H1 (cell line): ENCODE measurements around the gene PALM2AKAP2. TPM values are rescaled to one million over a fixed set of nuclear protein-coding genes. Genes with fewer than 3 reads are reported as not detected.

Experiments used
- CTCF ChIA-PET: fragments of 300-600 bp; sonication (Branson Sonifier 250); formaldehyde crosslinking; loops from one replicate; lab custom pipeline; 2021; ENCODE audit not compliant: partially characterized antibody; lab: Charles Lee
- POLR2A ChIA-PET: fragments of 300-600 bp; sonication (Branson Sonifier 250); formaldehyde crosslinking; loops from one replicate; lab custom pipeline; 2021; ENCODE audit warnings: inconsistent platforms; ENCODE audit not compliant: partially characterized antibody; lab: Charles Lee
- DNase-seq, 2 experiments: peaks; one replicate each; pipeline versions ENCODE4 v3.0.0 to v3.0.0-alpha.2; 2010 to 2022; ENCODE audit warnings: low spot score in 2 of 2, low read depth in 1 of 2, mixed read lengths in 1 of 2
- FAIRE-seq: peaks from 2 replicates; lab custom pipeline; 2011; peaks lifted over from hg19 to GRCh38; lab: Jason Lieb, UNC
- H2AFZ ChIP-seq: 2 replicates; pipeline ENCODE4 v1.8.1; 2012; ENCODE audit warnings: low read length, inconsistent platforms
- H2AK5ac ChIP-seq: 2 replicates; pipeline ENCODE4 v1.6.1; 2013; ENCODE audit warnings: low read depth, low read length
- H2BK120ac ChIP-seq: replicated peaks from 2 replicates; pipeline ENCODE3; 2013; ENCODE audit warnings: low read depth, low read length, inconsistent platforms
- H2BK12ac ChIP-seq: 2 replicates; pipeline ENCODE4 v1.6.1; 2013; ENCODE audit warnings: low read depth, low read length
- H2BK15ac ChIP-seq: 2 replicates; pipeline ENCODE4 v1.6.1; 2013; ENCODE audit warnings: low read length
- H2BK20ac ChIP-seq: 2 replicates; pipeline ENCODE4 v1.6.1; 2013; ENCODE audit warnings: low read length
- H2BK5ac ChIP-seq: 2 replicates; pipeline ENCODE4 v1.6.1; 2013; ENCODE audit warnings: low read depth, low read length
- H3K14ac ChIP-seq: 2 replicates; pipeline ENCODE4 v1.6.1; 2013; ENCODE audit warnings: inconsistent platforms; ENCODE audit not compliant: insufficient read length
- H3K18ac ChIP-seq: 2 replicates; pipeline ENCODE4 v1.6.1; 2013; ENCODE audit warnings: low read length; ENCODE audit errors: extremely low read depth
- H3K23ac ChIP-seq: 2 replicates; pipeline ENCODE4 v1.6.1; 2013; ENCODE audit warnings: inconsistent platforms; ENCODE audit not compliant: insufficient read length
- H3K23me2 ChIP-seq: 2 replicates; pipeline ENCODE4 v1.6.1; 2013; ENCODE audit warnings: low read depth, low read length
- H3K27ac ChIP-seq: 2 replicates; pipeline ENCODE4 v1.6.1; 2011; ENCODE audit warnings: low read depth, low read length, inconsistent platforms
- H3K27me3 ChIP-seq, 4 experiments: replicated peaks in 1 of 4; 1 replicate in 1 of 4; 2 replicates in 3 of 4; pipeline versions ENCODE4 v1.6.1 to v1.8.1; 2011 to 2013; ENCODE audit warnings: low read length in 3 of 4, mild to moderate bottlenecking in 3 of 4, inconsistent platforms in 2 of 4, mixed read lengths in 2 of 4, moderate library complexity in 1 of 4; ENCODE audit not compliant: control insufficient read depth in 3 of 4, insufficient read depth in 3 of 4; ENCODE audit errors: extremely low read depth in 1 of 4
- H3K36me3 ChIP-seq, 4 experiments: 2 replicates each; pipeline versions ENCODE4 v1.6.1 to v1.8.1; 2011 to 2013; ENCODE audit warnings: mild to moderate bottlenecking in 4 of 4, low read length in 3 of 4, moderate library complexity in 2 of 4, control low read depth in 1 of 4, inconsistent platforms in 1 of 4; ENCODE audit not compliant: insufficient read depth in 4 of 4, control insufficient read depth in 2 of 4
- H3K4ac ChIP-seq: replicated peaks from 2 replicates; pipeline ENCODE3; 2013; ENCODE audit warnings: low read length, low read depth, mixed read lengths, inconsistent platforms; ENCODE audit not compliant: insufficient read length
- H3K4me1 ChIP-seq, 4 experiments: replicated peaks in 1 of 4; 1 replicate in 1 of 4; 2 replicates in 3 of 4; pipeline versions ENCODE4 v1.6.1 to v1.8.1; 2011 to 2013; ENCODE audit warnings: low read length in 3 of 4, inconsistent platforms in 2 of 4, mixed read lengths in 1 of 4; ENCODE audit not compliant: insufficient read depth in 4 of 4, control insufficient read depth in 3 of 4
- H3K4me2 ChIP-seq, 2 experiments: 2 replicates each; pipeline versions ENCODE4 v1.6.1 to v1.8.1; 2011 to 2013; ENCODE audit warnings: low read depth in 2 of 2, low read length in 2 of 2, control low read depth in 1 of 2, inconsistent platforms in 1 of 2, mild to moderate bottlenecking in 1 of 2; ENCODE audit not compliant: insufficient read depth in 1 of 2
- H3K4me3 ChIP-seq, 4 experiments: fragments of 200-600, 300-600 bp in 1 of 4; sonication (generic), shearing (Covaris generic), sonication (Bioruptor Twin) in 1 of 4; 2 replicates each; pipeline versions ENCODE4 v1.5.1 to v1.8.1; 2011 to 2016; ENCODE audit warnings: low read length in 4 of 4, low read depth in 3 of 4, control low read depth in 2 of 4, inconsistent platforms in 2 of 4, mild to moderate bottlenecking in 2 of 4, mixed read lengths in 1 of 4, moderate library complexity in 1 of 4; ENCODE audit not compliant: insufficient read depth in 2 of 4; ENCODE audit errors: extremely low read depth in 1 of 4
- H3K56ac ChIP-seq: replicated peaks from 2 replicates; pipeline ENCODE3; 2013; ENCODE audit warnings: low read depth, mild to moderate bottlenecking, mixed read lengths, low read length, inconsistent platforms; ENCODE audit not compliant: insufficient read length
- H3K79me1 ChIP-seq: 2 replicates; pipeline ENCODE4 v1.6.1; 2013; ENCODE audit warnings: low read depth, low read length, control low read depth
- H3K79me2 ChIP-seq, 2 experiments: 2 replicates each; pipeline versions ENCODE4 v1.6.1 to v1.8.1; 2012 to 2013; ENCODE audit warnings: low read length in 2 of 2, mild to moderate bottlenecking in 2 of 2, inconsistent platforms in 1 of 2; ENCODE audit not compliant: insufficient read depth in 2 of 2, control insufficient read depth in 1 of 2
- H3K9ac ChIP-seq, 4 experiments: replicated peaks in 1 of 4; 1 replicate in 1 of 4; 2 replicates in 3 of 4; pipeline versions ENCODE4 v1.6.1 to v1.8.1; 2011 to 2013; ENCODE audit warnings: low read depth in 3 of 4, low read length in 3 of 4, control low read depth in 2 of 4, mild to moderate bottlenecking in 2 of 4, moderate library complexity in 2 of 4, inconsistent platforms in 1 of 4; ENCODE audit errors: extremely low read depth in 1 of 4
- H3K9me3 ChIP-seq, 2 experiments: 2 replicates each; pipeline versions ENCODE4 v1.6.1 to v1.8.1; 2012 to 2013; ENCODE audit warnings: mild to moderate bottlenecking in 2 of 2, moderate library complexity in 2 of 2, control low read depth in 1 of 2, inconsistent platforms in 1 of 2, low read depth in 1 of 2, low read length in 1 of 2, mixed read lengths in 1 of 2; ENCODE audit not compliant: insufficient read depth in 2 of 2
- H4K20me1 ChIP-seq, 2 experiments: replicated peaks in 1 of 2; 2 replicates each; pipeline versions ENCODE3 to v1.8.1; 2011 to 2013; ENCODE audit warnings: inconsistent platforms in 2 of 2, low read length in 2 of 2, mild to moderate bottlenecking in 1 of 2; ENCODE audit not compliant: insufficient read depth in 2 of 2, control insufficient read depth in 1 of 2
- H4K5ac ChIP-seq: 2 replicates; pipeline ENCODE4 v1.6.1; 2013; ENCODE audit warnings: low read length, low read depth, mixed read lengths, inconsistent platforms; ENCODE audit not compliant: insufficient read length
- H4K8ac ChIP-seq: 2 replicates; pipeline ENCODE4 v1.8.0; 2013; ENCODE audit warnings: mild to moderate bottlenecking, moderate library complexity, low read length, inconsistent platforms; ENCODE audit not compliant: insufficient read depth; ENCODE audit errors: extremely low read depth
- H4K91ac ChIP-seq: replicated peaks from 2 replicates; pipeline ENCODE3; 2013; ENCODE audit warnings: low read length, mixed read lengths, inconsistent platforms; ENCODE audit not compliant: insufficient read length
- SAP30 ChIP-seq: fragments of 300-600 bp; sonication (generic); IDR thresholded peaks from 2 replicates; pipeline ENCODE4 v1.7.1; 2012; ENCODE audit warnings: low read length, moderate library complexity, mild to moderate bottlenecking, inconsistent platforms; ENCODE audit not compliant: insufficient read depth, insufficient replicate concordance
- WGBS, 2 experiments: shearing (Covaris generic) in 1 of 2; methylation state at CpG; one replicate each; pipeline versions ENCODE4 v1.1.6 to v1.1.7; 2013 to 2015; ENCODE audit warnings: low lambda C conversion rate in 2 of 2, mixed read lengths in 2 of 2, inconsistent platforms in 1 of 2, low coverage in 1 of 2, missing lambda C conversion rate in 1 of 2; ENCODE audit not compliant: insufficient replicate concordance in 2 of 2, insufficient coverage in 1 of 2, insufficient read length in 1 of 2; ENCODE audit errors: extremely low coverage in 1 of 2, missing lambda C conversion rate in 1 of 2; 5-methylcytosine and 5-hydroxymethylcytosine counted together
- polyA plus RNA-seq, 7 experiments: library from polyadenylated mRNA; depleted of rRNA in 3 of 7; stranded (reverse) in 5 of 7; unstranded in 2 of 7; fragments of >200 nt in 5 of 7; fragments of 200-250 nt in 2 of 7; gene quantifications; 1 replicate in 5 of 7; 2 replicates in 1 of 7; 4 replicates in 1 of 7; pipeline versions ENCODE4 v1.2.1 to v1.2.3, GENCODE V29; 2011 to 2013; ENCODE audit warnings: missing spikeins in 2 of 7, mixed read lengths in 2 of 7
- total RNA-seq: library from RNA; stranded (reverse); fragmentation: NEBNext Ultra II Directional; extraction: Animal tissue kit (Norgen Biotek cat#: 25700); gene quantifications from 2 replicates; pipeline ENCODE4 v1.2.1, GENCODE V29; 2021

The PALM2AKAP2 gene
- total and polyA plus RNA-seq, 2 of the 8 experiments (the other 6 are each of a cell fraction or from before 2014, with no cell fraction given): 0.38 to 20.5 TPM

DNA sequence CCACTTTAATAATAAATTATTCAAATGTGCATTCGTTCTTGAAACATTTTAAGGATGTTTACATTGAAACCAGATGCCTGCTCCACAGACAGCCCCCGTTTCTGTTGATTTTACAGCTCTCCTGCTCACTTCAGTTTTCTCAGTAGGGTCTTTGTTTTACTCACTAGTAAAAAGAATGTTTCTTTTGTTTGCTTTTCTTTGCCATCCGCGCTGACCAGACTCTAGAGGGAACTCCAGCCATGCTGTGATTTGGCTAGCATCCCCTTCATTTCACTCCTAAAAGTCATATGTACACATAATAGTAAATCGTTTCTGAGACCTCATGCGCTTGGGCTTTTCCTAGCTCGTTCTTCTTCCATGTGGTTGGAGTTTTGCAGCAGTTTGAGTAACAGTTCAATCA lies 28.7 kb upstream of the PALM2AKAP2 start:
- no peak overlapping the region for H3K14ac ChIP-seq
- no peak for FAIRE-seq
- TF ChIP-seq SAP30: no peak

More for the DNA sequence above, 28.7 kb upstream of the PALM2AKAP2 start:
- H3K56ac ChIP-seq: no peak overlapping the region
- peak overlapping the region; percentile 42; the same call in 1 of the 2 replicates for H2AFZ ChIP-seq
- H3K27ac ChIP-seq: no peak overlapping the region
- H3K18ac ChIP-seq: no peak overlapping the region
- H3K36me3 ChIP-seq: no peaks in the 10 kb centered on the region
- H3K79me2 ChIP-seq: no peaks in the 10 kb centered on the region
- peak overlapping the region in 1 of 2 experiments; percentile 12; a peak in 1 of 4 replicates for H3K4me2 ChIP-seq
- H3K4me3 ChIP-seq: no peak overlapping the region; a peak in 1 of 8 replicates
- no peaks in the 10 kb centered on the region; the same call in 1 of the 2 replicates for H3K23me2 ChIP-seq
- H3K4ac ChIP-seq: no peak overlapping the region
- ChIA-PET CTCF (interaction anchor here (1.1 to 2.3 kb wide), 4 partner anchors 9 to 67 kb away, joined by 3 to 8 read pairs (median 6); no protein-coding TSS in a partner anchor), POLR2A (interaction anchor here (0.9 kb wide), 1 partner anchor 22 kb away, joined by 3 read pairs; no protein-coding TSS in a partner anchor)
- H2BK20ac ChIP-seq: no peak overlapping the region
- peaks cover 0 to 9% (median 2%) of the 10 kb centered on the region in 4 experiments; a peak in 3 of 7 replicates for H3K4me1 ChIP-seq
- no peak for DNase-seq
- no peak overlapping the region for H4K8ac ChIP-seq
- H3K9ac ChIP-seq: no peak overlapping the region
- no peaks in the 10 kb centered on the region for H4K20me1 ChIP-seq
- WGBS, 2 experiments: 68% methylated on average over 7 of the region's 7 CpGs; no CpG with 5 or more reads in 1 of the 2 experiments
- H2BK120ac ChIP-seq: no peak overlapping the region
- H2BK12ac ChIP-seq: no peak overlapping the region
- H2AK5ac ChIP-seq: no peak overlapping the region
- H3K23ac ChIP-seq: no peak overlapping the region
- no peaks in the 10 kb centered on the region for H3K79me1 ChIP-seq
- H2BK5ac ChIP-seq: no peak overlapping the region
- no peak overlapping the region for H4K91ac ChIP-seq
- H3K9me3 ChIP-seq: no peaks in the 10 kb centered on the region
- H2BK15ac ChIP-seq: no peak overlapping the region
- H3K27me3 ChIP-seq: no peaks in the 10 kb centered on the region
- no peak overlapping the region for H4K5ac ChIP-seq
